Testis (tissue), 3 donors: ENCODE measurements around the gene LRFN2. TPM values are rescaled to one million over a fixed set of nuclear protein-coding genes. Genes with fewer than 3 reads are reported as not detected.
A peak's percentile ranks its signal among the peaks of the same experiment; 100 is the strongest.

ENCODE experiments used
- DNase-seq: peaks from one replicate; pipeline ENCODE4 v3.0.0-alpha.2; 2019
- H3K27ac ChIP-seq, 2 donors: fragments of 200-600 bp; sonication (generic); one replicate each; pipeline ENCODE4 v1.5.1; 2019
- H3K27me3 ChIP-seq: fragments of 200-600 bp; sonication (generic); one replicate; pipeline ENCODE4 v1.5.1; 2019
- H3K36me3 ChIP-seq: fragments of 200-600 bp; sonication (generic); one replicate; pipeline ENCODE4 v1.5.1; 2017; ENCODE audit warnings: low read depth; ENCODE audit errors: missing control alignments
- H3K4me1 ChIP-seq: fragments of 200-600 bp; sonication (generic); one replicate; pipeline ENCODE4 v1.5.1; 2019
- H3K4me3 ChIP-seq, 2 donors: fragments of 200-600 bp; sonication (generic); one replicate each; pipeline ENCODE4 v1.5.1; 2017 to 2019
- H3K9me3 ChIP-seq: fragments of 200-600 bp; sonication (generic); one replicate; pipeline ENCODE4 v1.5.1; 2017
- POLR2A ChIP-seq: fragments of 450-650 bp; IDR thresholded peaks from one replicate; pipeline ENCODE4 v1.6.1; 2017; ENCODE audit warnings: antibody characterized with exemption, mild to moderate bottlenecking, moderate library complexity
- WGBS, 2 donors: methylation state at CpG; one replicate each; pipeline ENCODE4 v1.1.5; 2018; 5-methylcytosine and 5-hydroxymethylcytosine counted together
- intact Hi-C: fragments of 100-400 bp; cut with DNase I; formaldehyde crosslinking; loops from one replicate; pipeline ENCODE4 v1.15.1; 2023; ENCODE audit warnings: low total_unique reads
- polyA plus RNA-seq: library from polyadenylated mRNA; stranded (reverse); fragments of 350-450 nt; fragmentation: Illumina TruSeq; extraction: RNeasy Lipid Tissue Mini Kit (QIAGEN cat#74804); gene quantifications from one replicate; pipeline ENCODE4 v1.2.3, GENCODE V29; 2014; ENCODE audit warnings: low read depth, low replicate concordance; ENCODE audit not compliant: insufficient read depth
- total RNA-seq, 2 donors: library from RNA; depleted of rRNA; stranded (reverse); fragments of >200 nt; gene quantifications; one replicate each; pipeline ENCODE4 v1.2.3, GENCODE V29; 2016
- TF ChIP-seq, protein P1 (sequence below), 3 experiments: fragments of 450-650 bp in 2 of 3; fragments of 200-600 bp in 1 of 3; sonication (generic) in 1 of 3; IDR thresholded peaks; one replicate each; pipeline ENCODE4 v1.5.1; 2016 to 2019; ENCODE audit warnings: antibody characterized with exemption in 3 of 3, mild to moderate bottlenecking in 2 of 3, moderate library complexity in 1 of 3

LRFN2 gene
- total and polyA plus RNA-seq, 3 donors from 2014 or later, result 1.1 to 3.3 (median 1.6) TPM

- 76 to 87% methylated on average over 4 of the region's 4 CpGs for WGBS, 2 donors
- Histone ChIP-seq H3K4me1 (no peaks in the 10 kb centered on the region), H3K27ac (no peak overlapping the region), H3K4me3 (no peak overlapping the region), H3K36me3 (no peaks in the 10 kb centered on the region), H3K9me3 (no peaks in the 10 kb centered on the region), H3K27me3 (no peaks in the 10 kb centered on the region)
- TF ChIP-seq POLR2A, result no peak
- TF ChIP-seq, protein P1, sequence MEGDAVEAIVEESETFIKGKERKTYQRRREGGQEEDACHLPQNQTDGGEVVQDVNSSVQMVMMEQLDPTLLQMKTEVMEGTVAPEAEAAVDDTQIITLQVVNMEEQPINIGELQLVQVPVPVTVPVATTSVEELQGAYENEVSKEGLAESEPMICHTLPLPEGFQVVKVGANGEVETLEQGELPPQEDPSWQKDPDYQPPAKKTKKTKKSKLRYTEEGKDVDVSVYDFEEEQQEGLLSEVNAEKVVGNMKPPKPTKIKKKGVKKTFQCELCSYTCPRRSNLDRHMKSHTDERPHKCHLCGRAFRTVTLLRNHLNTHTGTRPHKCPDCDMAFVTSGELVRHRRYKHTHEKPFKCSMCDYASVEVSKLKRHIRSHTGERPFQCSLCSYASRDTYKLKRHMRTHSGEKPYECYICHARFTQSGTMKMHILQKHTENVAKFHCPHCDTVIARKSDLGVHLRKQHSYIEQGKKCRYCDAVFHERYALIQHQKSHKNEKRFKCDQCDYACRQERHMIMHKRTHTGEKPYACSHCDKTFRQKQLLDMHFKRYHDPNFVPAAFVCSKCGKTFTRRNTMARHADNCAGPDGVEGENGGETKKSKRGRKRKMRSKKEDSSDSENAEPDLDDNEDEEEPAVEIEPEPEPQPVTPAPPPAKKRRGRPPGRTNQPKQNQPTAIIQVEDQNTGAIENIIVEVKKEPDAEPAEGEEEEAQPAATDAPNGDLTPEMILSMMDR (IDR thresholded peaks at IDR 0.05), result no peak
- DNase-seq, result no peak
- intact Hi-C loops, result no loop called here
Observed at GRCh38 chr6:40606981-40607380, 19.8 kb upstream of the LRFN2 start.

DNA sequence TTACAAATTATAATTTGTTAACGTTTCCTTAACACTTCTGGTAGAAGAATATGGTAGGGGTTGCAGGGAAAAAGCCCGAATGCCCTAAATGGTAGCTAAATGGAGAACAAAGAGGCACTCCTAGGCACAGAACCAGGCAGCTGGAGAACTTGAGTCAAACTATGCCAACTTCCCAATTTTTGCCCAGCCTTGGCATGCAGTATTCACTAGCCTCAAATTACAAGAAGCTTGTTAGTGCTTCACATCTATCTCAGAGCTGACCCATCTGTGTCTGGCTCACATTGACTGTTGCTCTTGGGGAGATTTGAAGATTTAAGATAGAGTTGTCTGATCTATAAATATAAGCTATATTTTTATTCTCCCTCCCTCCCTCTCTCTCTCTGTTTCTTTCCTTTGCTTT is 19.4 kb upstream of the LRFN2 start:
- H3K27ac ChIP-seq, result no peak overlapping the region
- no peaks in the 10 kb centered on the region for H3K27me3 ChIP-seq
- TF ChIP-seq, protein P1 (IDR thresholded peaks at IDR 0.05), result no peak
- TF ChIP-seq POLR2A, result no peak
- no peaks in the 10 kb centered on the region for H3K9me3 ChIP-seq
- H3K4me3 ChIP-seq, result no peak overlapping the region
- DNase-seq, result no peak
- intact Hi-C loops, result no loop called here
- no peaks in the 10 kb centered on the region for H3K36me3 ChIP-seq
- H3K4me1 ChIP-seq, result no peaks in the 10 kb centered on the region
- WGBS, 2 donors, result 82 to 83% methylated on average over 2 of the region's 2 CpGs

DNA sequence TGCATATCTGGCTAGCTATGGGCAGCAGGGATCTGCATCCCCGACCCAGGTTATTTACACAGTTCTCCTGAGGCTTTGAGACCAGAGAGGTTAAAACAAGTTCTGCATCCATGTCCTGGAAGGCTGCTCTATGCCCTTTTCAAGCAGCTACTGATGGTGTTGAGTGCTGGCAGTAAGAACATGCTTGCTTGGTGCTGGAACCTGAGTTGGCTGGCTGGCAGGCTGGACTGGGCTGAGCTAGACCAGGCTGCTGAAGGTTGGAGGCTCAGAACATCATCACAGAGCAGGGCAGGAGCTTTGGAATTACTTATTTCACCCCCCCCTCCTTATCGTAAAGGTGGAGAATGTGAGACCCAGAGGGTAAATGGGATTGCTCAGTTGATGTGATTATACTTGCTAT is 16.9 kb upstream of the LRFN2 start:
- no peak overlapping the region for H3K4me3 ChIP-seq
- no peaks in the 10 kb centered on the region for H3K4me1 ChIP-seq
- no peak for DNase-seq
- H3K36me3 ChIP-seq, result no peaks in the 10 kb centered on the region
- no peaks in the 10 kb centered on the region for H3K9me3 ChIP-seq
- intact Hi-C loops, result no loop called here
- 83 to 85% methylated on average over 2 of the region's 2 CpGs for WGBS, 2 donors
- H3K27ac ChIP-seq, result no peak overlapping the region
- no peaks in the 10 kb centered on the region for H3K27me3 ChIP-seq
- TF ChIP-seq, protein P1 (IDR thresholded peaks at IDR 0.05), result no peak
- no peak for TF ChIP-seq POLR2A

DNA sequence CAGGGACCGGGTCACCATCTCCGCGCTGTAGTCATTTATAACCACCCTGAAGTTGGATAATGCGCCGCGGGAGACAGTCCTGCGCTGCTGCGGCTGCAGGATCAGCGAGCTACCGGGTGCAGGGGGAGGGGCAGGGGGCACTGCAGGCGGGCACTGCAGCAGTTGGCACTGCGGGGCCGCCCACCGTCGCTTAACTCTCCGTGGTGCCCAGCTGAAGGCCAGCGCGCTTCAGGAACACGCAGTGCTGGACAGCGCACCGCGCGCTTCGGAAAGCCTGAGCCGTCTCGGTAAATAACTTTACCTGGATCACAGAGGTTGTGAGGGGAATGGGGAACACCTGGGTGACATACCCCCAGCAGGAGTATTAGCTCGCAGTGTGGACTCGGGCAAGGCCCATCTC is 12.4 kb upstream of the LRFN2 start:
- WGBS, 2 donors, result 11 to 15% methylated on average over 21 to 28 of the region's 28 CpGs

DNA sequence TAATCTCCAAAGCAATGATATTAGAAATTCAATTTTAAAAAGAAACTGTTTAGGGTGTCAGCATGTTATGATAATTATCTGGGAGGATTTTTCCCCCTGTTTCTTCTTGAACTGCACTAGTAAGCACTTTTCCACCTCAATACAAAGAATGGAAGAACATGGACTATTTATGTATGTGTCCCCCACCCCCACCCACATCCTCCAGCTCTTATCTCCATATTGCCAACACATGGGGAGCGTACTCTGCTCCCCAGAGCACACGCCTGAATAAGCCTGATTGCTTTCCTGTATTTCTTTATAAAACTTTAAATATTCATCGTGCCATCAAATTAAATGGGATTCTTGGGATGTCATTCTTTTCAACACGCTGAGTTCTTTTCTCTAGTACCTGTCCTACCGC is 11.4 kb upstream of the LRFN2 start:
- 70 to 75% methylated on average over 5 of the region's 5 CpGs for WGBS, 2 donors
- Histone ChIP-seq H3K4me1 (no peaks in the 10 kb centered on the region), H3K36me3 (no peaks in the 10 kb centered on the region), H3K9me3 (no peaks in the 10 kb centered on the region), H3K27ac (no peak overlapping the region), H3K27me3 (no peaks in the 10 kb centered on the region), H3K4me3 (no peak overlapping the region)
- no peak for DNase-seq
- intact Hi-C loops, result no loop called here
- TF ChIP-seq, protein P1 (IDR thresholded peaks at IDR 0.05), result no peak
- no peak for TF ChIP-seq POLR2A

More for the DNA sequence above, 12.4 kb upstream of the LRFN2 start:
- peak; percentile 41 for DNase-seq
- intact Hi-C loops, result no loop called here
- no peak overlapping the region for H3K27ac ChIP-seq
- H3K4me3 ChIP-seq, result peak overlapping the region in 1 of 2 donors; percentile 29
- no peak for TF ChIP-seq POLR2A
- TF ChIP-seq, protein P1 (IDR thresholded peaks at IDR 0.05), result no peak
- H3K9me3 ChIP-seq, result no peaks in the 10 kb centered on the region
- H3K4me1 ChIP-seq, result no peaks in the 10 kb centered on the region
- no peaks in the 10 kb centered on the region for H3K36me3 ChIP-seq
- no peaks in the 10 kb centered on the region for H3K27me3 ChIP-seq
